MM.1S (cell line): ENCODE measurements around the gene BORA.
"Not testable (repeated sequence)": the region's sequence is repeated elsewhere in the genome, so short reads cannot be mapped to it uniquely, and the experiment has no call there.

Source experiments
- DNase-seq: peaks from one replicate; pipeline ENCODE4 v3.0.0-alpha.2; 2015
- H2AFZ ChIP-seq: fragments of 300-600 bp; sonication (generic); 2 replicates; pipeline ENCODE4 v1.6.0; 2016; ENCODE audit warnings: antibody characterized with exemption, low read length
- H3F3A ChIP-seq: fragments of 300-600 bp; sonication (generic); 2 replicates; pipeline ENCODE4 v1.6.1; 2016; ENCODE audit warnings: mild to moderate bottlenecking, antibody characterized with exemption, low read length, moderate library complexity, mixed read lengths; ENCODE audit not compliant: insufficient read depth
- H3K27ac ChIP-seq: fragments of 300-600 bp; sonication (generic); 2 replicates; pipeline ENCODE4 v1.5.1; 2016; ENCODE audit warnings: mild to moderate bottlenecking, low read length
- H3K27me3 ChIP-seq: fragments of 300-600 bp; sonication (generic); replicated peaks from 2 replicates; pipeline ENCODE4 v1.6.0; 2016; ENCODE audit warnings: low read length; ENCODE audit not compliant: insufficient read depth
- H3K36me3 ChIP-seq: fragments of 300-600 bp; sonication (generic); replicated peaks from 2 replicates; pipeline ENCODE4 v1.6.1; 2016; ENCODE audit warnings: mild to moderate bottlenecking, low read length, mixed read lengths; ENCODE audit not compliant: insufficient read depth
- H3K4me1 ChIP-seq: fragments of 300-600 bp; sonication (generic); 2 replicates; pipeline ENCODE4 v1.6.1; 2016; ENCODE audit warnings: low read length, mixed read lengths
- H3K4me2 ChIP-seq: fragments of 300-600 bp; sonication (generic); 2 replicates; pipeline ENCODE4 v1.6.0; 2016; ENCODE audit warnings: low read depth, low read length
- H3K4me3 ChIP-seq: fragments of 300-600 bp; sonication (generic); 2 replicates; pipeline ENCODE4 v1.5.1; 2016; ENCODE audit warnings: low read length, mixed read lengths
- H3K79me2 ChIP-seq: fragments of 300-600 bp; sonication (generic); 2 replicates; pipeline ENCODE4 v1.6.1; 2016; ENCODE audit warnings: mixed run types, low read length, mixed read lengths
- H3K9ac ChIP-seq: fragments of 300-600 bp; sonication (generic); 2 replicates; pipeline ENCODE4 v1.6.1; 2016; ENCODE audit warnings: low read length, mixed read lengths
- H3K9me2 ChIP-seq: fragments of 300-600 bp; sonication (generic); replicated peaks from 2 replicates; pipeline ENCODE4 v1.6.1; 2016; ENCODE audit warnings: mild to moderate bottlenecking, low read length, mixed read lengths; ENCODE audit not compliant: insufficient read depth
- H3K9me3 ChIP-seq: fragments of 300-600 bp; sonication (generic); replicated peaks from 2 replicates; pipeline ENCODE4 v1.6.1; 2016; ENCODE audit warnings: mild to moderate bottlenecking, low read length, mixed read lengths; ENCODE audit not compliant: insufficient read depth
- H4K20me1 ChIP-seq: fragments of 300-600 bp; sonication (generic); 2 replicates; pipeline ENCODE4 v1.6.1; 2016; ENCODE audit warnings: mild to moderate bottlenecking, low read length, moderate library complexity, mixed read lengths; ENCODE audit not compliant: insufficient read depth
- EZH2 ChIP-seq: fragments of 300-600 bp; sonication (generic); optimal IDR thresholded peaks from 2 replicates; pipeline ENCODE3; 2017; ENCODE audit warnings: low read depth, mild to moderate bottlenecking, antibody characterized with exemption, low read length, mixed read lengths
- EZH2phosphoT487 ChIP-seq: fragments of 300-600 bp; sonication (generic); IDR thresholded peaks from 2 replicates; pipeline ENCODE4 v1.6.1; 2018; ENCODE audit warnings: antibody characterized with exemption, low read length
- TF ChIP-seq, protein P1 (sequence below): fragments of 300-600 bp; sonication (generic); IDR thresholded peaks from 2 replicates; pipeline ENCODE4 v1.5.1; 2016; ENCODE audit warnings: antibody characterized with exemption, low read length, mixed read lengths

Gene BORA

DNA sequence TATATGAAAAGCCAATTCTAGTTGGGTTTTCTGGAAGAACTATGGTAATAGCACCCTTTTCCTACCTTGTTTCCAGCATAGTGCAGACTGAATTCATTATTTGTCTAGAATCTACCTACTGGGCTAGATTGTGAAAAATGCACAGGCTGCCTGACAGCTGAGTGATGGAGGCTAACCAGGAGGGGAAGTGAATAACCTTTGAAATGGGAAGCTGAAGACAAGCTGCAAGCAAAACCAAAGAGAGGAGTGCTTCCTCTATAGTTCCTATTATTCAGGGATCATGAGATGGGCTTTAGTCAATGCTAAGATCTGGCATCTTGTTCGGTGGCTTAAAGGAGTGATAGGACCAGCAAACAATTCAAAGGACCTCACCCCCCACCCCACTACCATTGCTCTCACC is 27.2 kb upstream of the BORA start:
- Histone ChIP-seq H2AFZ (no peak overlapping the region), H3K9ac (no peak overlapping the region), H4K20me1 (no peaks in the 10 kb centered on the region), H3K4me3 (no peak overlapping the region), H3F3A (no peaks in the 10 kb centered on the region), H3K4me1 (no peaks in the 10 kb centered on the region), H3K27ac (no peak overlapping the region), H3K9me2 (no peaks in the 10 kb centered on the region), H3K27me3 (no peaks in the 10 kb centered on the region), H3K79me2 (no peaks in the 10 kb centered on the region), H3K4me2 (no peak overlapping the region), H3K9me3 (no peaks in the 10 kb centered on the region), H3K36me3 (no peaks in the 10 kb centered on the region)
- no peak for DNase-seq
- TF ChIP-seq, protein P1, sequence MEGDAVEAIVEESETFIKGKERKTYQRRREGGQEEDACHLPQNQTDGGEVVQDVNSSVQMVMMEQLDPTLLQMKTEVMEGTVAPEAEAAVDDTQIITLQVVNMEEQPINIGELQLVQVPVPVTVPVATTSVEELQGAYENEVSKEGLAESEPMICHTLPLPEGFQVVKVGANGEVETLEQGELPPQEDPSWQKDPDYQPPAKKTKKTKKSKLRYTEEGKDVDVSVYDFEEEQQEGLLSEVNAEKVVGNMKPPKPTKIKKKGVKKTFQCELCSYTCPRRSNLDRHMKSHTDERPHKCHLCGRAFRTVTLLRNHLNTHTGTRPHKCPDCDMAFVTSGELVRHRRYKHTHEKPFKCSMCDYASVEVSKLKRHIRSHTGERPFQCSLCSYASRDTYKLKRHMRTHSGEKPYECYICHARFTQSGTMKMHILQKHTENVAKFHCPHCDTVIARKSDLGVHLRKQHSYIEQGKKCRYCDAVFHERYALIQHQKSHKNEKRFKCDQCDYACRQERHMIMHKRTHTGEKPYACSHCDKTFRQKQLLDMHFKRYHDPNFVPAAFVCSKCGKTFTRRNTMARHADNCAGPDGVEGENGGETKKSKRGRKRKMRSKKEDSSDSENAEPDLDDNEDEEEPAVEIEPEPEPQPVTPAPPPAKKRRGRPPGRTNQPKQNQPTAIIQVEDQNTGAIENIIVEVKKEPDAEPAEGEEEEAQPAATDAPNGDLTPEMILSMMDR: no peak
- TF ChIP-seq EZH2 (no peak), EZH2phosphoT487 (no peak)

- Histone ChIP-seq H3K4me3 (no peak overlapping the region), H3F3A (no peaks in the 10 kb centered on the region), H3K9me3 (no peaks in the 10 kb centered on the region), H2AFZ (no peak overlapping the region), H3K27ac (no peak overlapping the region), H3K4me2 (no peak overlapping the region), H3K36me3 (no peaks in the 10 kb centered on the region; the same call in 1 of the 2 replicates), H3K9ac (no peak overlapping the region), H3K9me2 (no peaks in the 10 kb centered on the region), H3K79me2 (peaks cover 33% of the 10 kb centered on the region), H4K20me1 (no peaks in the 10 kb centered on the region), H3K4me1 (no peaks in the 10 kb centered on the region), H3K27me3 (no peaks in the 10 kb centered on the region)
- no peak for DNase-seq
- TF ChIP-seq EZH2phosphoT487 (no peak), EZH2 (no peak)
- TF ChIP-seq, protein P1: no peak
Measured at GRCh38 chr13:72716776-72717175, 10.9 kb upstream of the BORA start.

GRCh38 chr13:72726185-72726584 is 1.5 kb upstream of the BORA start:
- Histone ChIP-seq H3K79me2 (peaks cover 73% of the 10 kb centered on the region), H3K4me2 (peak overlapping the region; percentile 55; the same call in 1 of the 2 replicates), H3K4me3 (peak overlapping the region; percentile 74)
- not testable (repeated sequence) for H3K27ac ChIP-seq, H3K9ac ChIP-seq, H3K9me2 ChIP-seq, H3K4me1 ChIP-seq, H3K36me3 ChIP-seq, H3K9me3 ChIP-seq, H3F3A ChIP-seq, H3K27me3 ChIP-seq, H4K20me1 ChIP-seq, DNase-seq, H2AFZ ChIP-seq

DNA sequence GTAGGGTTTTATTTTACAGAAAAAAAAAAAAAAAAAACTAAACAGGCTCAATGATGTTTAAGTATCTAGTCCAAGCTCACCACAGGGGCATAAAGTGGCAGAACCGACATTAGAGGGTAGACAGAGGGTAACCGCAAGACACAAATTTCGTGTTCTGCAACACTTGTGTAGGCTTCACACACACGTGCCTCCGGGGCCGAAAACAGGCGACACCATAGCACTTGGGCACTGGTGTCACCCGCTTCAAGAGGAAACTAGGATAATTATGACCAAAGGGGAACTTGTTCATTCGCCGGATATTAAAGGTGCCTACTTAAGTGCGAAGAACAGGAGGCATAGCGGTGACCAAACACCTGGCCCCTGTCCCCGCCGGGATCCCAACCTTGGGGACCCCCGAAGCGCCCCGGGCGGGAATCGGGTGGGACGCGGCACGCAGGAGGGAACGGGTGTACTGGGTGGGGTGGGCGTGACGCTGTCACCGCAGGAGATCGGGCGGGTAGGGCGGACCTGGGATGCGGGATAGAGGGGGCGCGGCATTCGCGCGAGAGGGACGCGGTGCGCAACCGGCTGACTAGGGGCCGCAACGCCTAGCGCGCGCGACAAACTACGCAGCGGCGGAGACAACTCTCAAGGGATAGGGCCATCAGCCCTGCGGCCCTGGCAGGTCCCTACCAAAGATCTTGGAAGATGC is 852 bp upstream of the BORA start:
- no peaks in the 10 kb centered on the region; the same call in 1 of the 2 replicates for H3F3A ChIP-seq
- peak overlapping the region; percentile 52; the same call in 1 of the 2 replicates for H3K27ac ChIP-seq
- peak overlapping the region; percentile 77 for H3K9ac ChIP-seq
- peak overlapping the region; percentile 55 for H3K4me2 ChIP-seq
- H3K4me1 ChIP-seq: 0 out of 2 replicates have a peak, but pooled peaks cover 2% of the 10 kb centered on the region
- TF ChIP-seq EZH2 (no peak), EZH2phosphoT487 (no peak)
- TF ChIP-seq, protein P1: no peak
- no peaks in the 10 kb centered on the region for H3K9me2 ChIP-seq
- H3K36me3 ChIP-seq: no peaks in the 10 kb centered on the region
- peak overlapping the region; percentile 74 for H3K4me3 ChIP-seq
- no peaks in the 10 kb centered on the region for H3K27me3 ChIP-seq
- peak; percentile 27 for DNase-seq
- H3K79me2 ChIP-seq: peaks cover 66% of the 10 kb centered on the region
- H4K20me1 ChIP-seq: no peaks in the 10 kb centered on the region
- H3K9me3 ChIP-seq: no peaks in the 10 kb centered on the region
- H2AFZ ChIP-seq: peak overlapping the region; percentile 84
